Measurements from ENCODE around the gene ABCA13.

Gene ABCA13

GRCh38 chr7:48300301-48300700 is 129.0 kb downstream of the ABCA13 start:
- peak; percentile 16 for DNase-seq

GRCh38 chr7:48301201-48301600 is 129.9 kb downstream of the ABCA13 start:
- DNase-seq, result no peak

- DNase-seq, result no peak
Measured at GRCh38 chr7:48304641-48305040, 133.4 kb downstream of the ABCA13 start.

GRCh38 chr7:48305661-48306060 is 134.4 kb downstream of the ABCA13 start:
- no peak for DNase-seq

- no peak for DNase-seq
Measured at GRCh38 chr7:48307041-48307714, 135.9 kb downstream of the ABCA13 start.

- no peak for DNase-seq
Measured at GRCh38 chr7:48309720-48310119, 138.5 kb downstream of the ABCA13 start.

GRCh38 chr7:48311464-48312100 is 140.3 kb downstream of the ABCA13 start:
- DNase-seq, result no peak

GRCh38 chr7:48312151-48312550 is 140.9 kb downstream of the ABCA13 start:
- no peak for DNase-seq

- DNase-seq, result no peak
Measured at GRCh38 chr7:48316768-48317167, 145.5 kb downstream of the ABCA13 start.

- DNase-seq, result no peak
Measured at GRCh38 chr7:48317360-48317759, 146.1 kb downstream of the ABCA13 start.

GRCh38 chr7:48321319-48322010 is 150.2 kb downstream of the ABCA13 start:
- no peak for DNase-seq

GRCh38 chr7:48337012-48337621 is 165.9 kb downstream of the ABCA13 start:
- peak; percentile 63 for DNase-seq

GRCh38 chr7:48337781-48338180 is 166.5 kb downstream of the ABCA13 start:
- DNase-seq, result no peak

GRCh38 chr7:48347230-48347825 is 176.1 kb downstream of the ABCA13 start:
- DNase-seq, result no peak

- no peak for DNase-seq
Measured at GRCh38 chr7:48350515-48350914, 179.3 kb downstream of the ABCA13 start.

GRCh38 chr7:48351900-48352299 is 180.6 kb downstream of the ABCA13 start:
- no peak for DNase-seq

- no peak for DNase-seq
Measured at GRCh38 chr7:48355346-48355745, 184.1 kb downstream of the ABCA13 start.

- DNase-seq, result no peak
Measured at GRCh38 chr7:48360574-48360973, 189.3 kb downstream of the ABCA13 start.

- DNase-seq, result no peak
Measured at GRCh38 chr7:48363174-48363573, 191.9 kb downstream of the ABCA13 start.

GRCh38 chr7:48365010-48365409 is 193.8 kb downstream of the ABCA13 start:
- DNase-seq, result no peak

GRCh38 chr7:48366096-48366495 is 194.8 kb downstream of the ABCA13 start:
- DNase-seq, result no peak

GRCh38 chr7:48376263-48376662 is 205.0 kb downstream of the ABCA13 start:
- no peak for DNase-seq

- no peak for DNase-seq
Measured at GRCh38 chr7:48380921-48381320, 209.7 kb downstream of the ABCA13 start.

All from islet precursor cell (in vitro differentiated cells).